Measurements from ENCODE around the gene ZC3H11A.
"Not testable (repeated sequence)": the region's sequence is repeated elsewhere in the genome, so short reads cannot be mapped to it uniquely, and the experiment has no call there.

The ZC3H11A gene

GRCh38 chr1:203781962-203782361 lies 13.5 kb upstream of the ZC3H11A start:
- no peak for DNase-seq (ENCODE audit: low read depth in 2 of 2)

GRCh38 chr1:203789966-203790365 lies 5.5 kb upstream of the ZC3H11A start:
- no peak for DNase-seq (ENCODE audit: low read depth in 2 of 2)

DNA sequence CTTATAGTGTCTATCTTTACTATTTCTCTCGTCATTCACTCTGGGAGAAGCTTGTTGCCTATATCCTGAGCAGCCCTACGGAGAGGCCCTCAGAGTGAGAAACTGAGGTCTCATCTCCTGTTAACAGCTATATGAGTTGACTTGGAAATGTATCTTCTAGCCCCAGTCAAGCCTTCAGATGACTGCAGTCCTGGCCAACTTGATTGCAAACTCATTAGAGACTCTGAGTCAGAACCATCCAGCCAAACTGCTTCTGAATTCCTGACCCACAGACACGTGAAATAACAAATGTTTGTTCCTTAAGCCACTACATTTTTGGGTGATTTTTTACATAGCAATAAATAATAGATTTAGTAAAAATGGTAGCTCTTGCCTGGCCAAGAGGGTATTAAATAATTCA lies 3.9 kb upstream of the ZC3H11A start:
- DNase-seq (ENCODE audit: low read depth in 2 of 2) = no peak

- DNase-seq (ENCODE audit: low read depth in 2 of 2) = no peak
Observed at GRCh38 chr1:203792486-203792885, 2.9 kb upstream of the ZC3H11A start.

DNA sequence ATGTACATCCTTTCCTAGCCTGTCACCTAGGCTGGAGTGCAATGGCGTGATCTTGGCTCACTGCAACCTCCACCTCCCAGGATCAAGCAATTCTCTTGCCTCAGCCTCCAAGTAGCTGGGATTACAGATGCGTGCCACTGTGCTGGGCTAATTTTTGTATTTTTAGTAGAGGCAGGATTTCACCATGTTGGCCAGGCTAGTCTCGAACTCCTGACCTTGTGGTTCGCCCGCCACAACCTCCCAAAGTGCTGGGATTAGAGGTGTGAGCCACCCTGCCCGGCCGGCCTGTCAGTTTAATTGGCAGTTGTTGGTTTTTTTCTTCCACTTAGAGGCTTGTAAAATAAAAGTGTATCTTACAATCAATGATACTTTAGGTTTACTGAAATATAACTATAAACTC lies 1.9 kb upstream of the ZC3H11A start:
- not testable (repeated sequence) for DNase-seq (ENCODE audit: low read depth in 2 of 2)

- DNase-seq (ENCODE audit: low read depth in 2 of 2) = no peak
Observed at GRCh38 chr1:203794764-203795440, 521 bp upstream of the ZC3H11A start.

DNA sequence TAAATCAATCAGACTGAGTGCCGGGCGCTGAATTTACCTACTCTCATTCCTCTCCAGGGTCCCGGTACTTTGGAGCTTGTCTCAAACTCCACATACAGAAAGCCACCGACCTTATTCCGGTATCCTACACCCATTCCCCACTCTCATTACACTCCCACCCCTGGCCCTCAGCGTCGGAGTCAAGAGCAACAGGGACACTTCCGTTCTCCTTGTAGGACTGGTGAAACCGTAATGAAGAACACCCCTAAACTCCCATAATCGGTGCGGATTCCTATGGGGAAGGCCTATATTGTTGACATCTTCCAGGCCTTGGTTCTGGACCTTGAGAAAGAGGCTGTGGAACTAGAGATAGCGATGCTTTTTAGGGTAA lies 798 bp downstream of the ZC3H11A start:
- DNase-seq (ENCODE audit: low read depth in 2 of 2) = peak; percentile 10 to 12

DNA sequence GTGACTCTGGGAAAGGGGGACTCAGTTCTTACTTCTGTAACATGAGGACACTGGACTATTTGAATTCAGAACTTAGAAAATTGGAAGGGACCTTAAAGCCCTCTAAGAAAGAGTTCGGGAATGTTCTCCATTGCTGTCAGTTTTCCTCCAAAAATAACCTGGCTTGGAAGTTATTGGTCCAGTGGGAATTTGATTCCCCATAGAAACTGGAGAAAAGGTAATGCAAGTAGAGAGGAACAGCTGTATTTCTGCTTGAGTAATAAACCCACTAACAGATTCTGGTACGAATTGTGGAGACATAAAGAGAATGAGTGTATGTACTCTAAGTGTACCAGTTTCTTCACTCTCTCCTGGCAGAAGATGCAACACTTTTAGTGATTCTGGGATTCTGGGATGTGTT lies 1.8 kb downstream of the ZC3H11A start:
- no peak for DNase-seq (ENCODE audit: low read depth in 2 of 2)

DNA sequence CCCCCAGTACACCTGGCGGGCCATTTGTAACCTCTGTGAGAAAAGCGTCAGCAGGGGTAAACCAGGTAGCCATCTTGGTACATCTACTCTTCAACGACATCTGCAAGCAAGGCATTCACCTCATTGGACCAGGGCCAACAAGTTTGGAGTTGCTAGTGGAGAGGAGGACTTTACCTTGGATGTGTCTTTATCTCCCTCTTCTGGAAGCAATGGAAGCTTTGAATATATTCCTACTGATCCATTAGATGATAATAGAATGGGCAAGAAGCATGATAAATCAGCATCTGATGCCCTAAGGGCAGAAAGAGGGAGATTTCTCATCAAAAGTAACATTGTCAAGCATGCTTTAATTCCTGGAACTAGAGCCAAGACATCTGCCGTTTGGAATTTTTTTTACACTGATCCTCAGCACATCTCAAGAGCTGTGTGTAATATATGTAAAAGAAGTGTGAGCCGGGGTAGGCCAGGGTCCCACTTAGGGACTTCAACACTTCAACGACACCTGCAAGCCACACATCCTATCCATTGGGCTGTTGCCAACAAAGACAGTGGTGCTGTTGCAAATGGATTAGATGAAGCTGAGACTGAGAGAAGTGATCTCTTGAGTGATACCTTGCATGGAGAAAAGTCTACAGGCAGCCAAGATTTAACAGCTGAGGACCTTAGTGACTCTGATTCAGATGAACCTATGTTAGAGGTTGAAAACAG lies 2.7 kb downstream of the ZC3H11A start:
- no peak for DNase-seq (ENCODE audit: low read depth in 2 of 2)

DNA sequence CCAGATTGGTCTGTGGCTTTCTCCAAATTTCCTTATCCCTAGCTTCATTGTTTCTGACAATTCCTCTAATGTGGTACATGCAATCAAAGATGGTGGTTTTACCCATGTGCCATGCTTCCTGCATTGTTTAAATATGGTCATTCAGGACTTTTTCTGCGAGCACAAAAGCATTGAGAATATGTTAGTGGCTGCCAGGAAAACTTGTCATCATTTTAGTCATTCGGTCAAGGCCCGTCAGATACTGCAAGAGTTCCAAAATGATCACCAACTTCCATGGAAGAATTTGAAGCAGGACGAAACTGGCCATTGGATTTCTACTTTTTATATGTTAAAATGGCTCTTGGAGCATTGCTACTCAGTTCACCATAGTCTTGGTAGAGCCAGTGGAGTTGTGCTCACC lies 3.7 kb downstream of the ZC3H11A start:
- DNase-seq (ENCODE audit: low read depth in 2 of 2) = no peak

DNA sequence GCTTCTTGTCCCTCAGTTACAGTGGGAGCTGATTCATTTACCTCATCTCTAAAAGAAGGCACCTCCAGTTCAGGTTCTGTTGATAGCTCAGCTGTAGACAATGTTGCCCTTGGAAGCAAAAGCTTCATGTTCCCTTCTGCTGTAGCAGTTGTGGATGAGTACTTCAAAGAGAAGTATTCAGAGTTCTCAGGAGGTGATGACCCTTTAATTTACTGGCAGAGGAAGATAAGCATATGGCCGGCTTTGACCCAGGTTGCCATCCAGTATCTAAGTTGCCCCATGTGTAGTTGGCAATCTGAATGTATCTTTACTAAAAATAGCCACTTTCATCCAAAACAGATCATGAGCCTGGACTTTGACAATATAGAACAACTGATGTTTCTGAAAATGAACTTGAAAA lies 4.5 kb downstream of the ZC3H11A start:
- DNase-seq (ENCODE audit: low read depth in 2 of 2) = no peak

GRCh38 chr1:203805689-203806088 lies 10.3 kb downstream of the ZC3H11A start:
- DNase-seq (ENCODE audit: low read depth in 2 of 2) = no peak

- no peak for DNase-seq (ENCODE audit: low read depth in 2 of 2)
Observed at GRCh38 chr1:203807196-203807595, 11.8 kb downstream of the ZC3H11A start.

DNA sequence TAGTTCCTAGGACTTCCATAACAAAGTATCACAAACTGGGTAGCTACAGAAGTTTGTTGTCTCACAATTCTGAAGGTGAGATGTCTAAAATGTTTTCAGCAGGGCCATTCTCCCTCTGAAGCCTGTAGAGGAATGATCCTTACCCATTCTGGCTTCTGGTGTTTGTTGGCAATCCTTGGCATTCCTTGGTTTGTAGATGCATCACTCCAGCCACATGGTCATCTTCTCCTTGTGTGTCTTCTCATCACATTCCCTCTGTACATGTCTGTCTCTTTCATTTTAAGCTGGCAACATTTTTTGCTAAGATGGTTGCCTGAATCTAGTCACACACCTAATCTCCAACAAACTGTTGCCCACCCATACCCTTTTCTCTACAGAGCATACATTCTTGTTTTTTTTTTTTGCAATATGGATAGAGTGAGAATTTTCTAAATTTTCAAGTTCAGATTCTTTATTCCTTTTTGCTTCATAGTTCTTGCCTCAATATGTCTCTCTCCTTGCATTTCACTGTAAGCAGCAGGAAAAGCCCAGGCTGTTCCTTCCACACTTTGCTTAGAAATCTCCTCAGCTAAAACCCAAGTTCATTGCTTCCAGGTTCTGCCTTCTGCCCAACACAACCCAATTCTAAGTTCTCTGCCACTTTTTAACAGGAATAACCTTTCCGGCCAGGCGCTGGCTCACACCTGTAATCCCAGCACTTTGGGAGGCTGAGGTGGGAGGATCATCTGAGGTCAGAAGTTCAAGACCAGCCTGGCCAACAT lies 18.3 kb downstream of the ZC3H11A start:
- DNase-seq (ENCODE audit: low read depth in 2 of 2) = no peak

- DNase-seq (ENCODE audit: low read depth in 2 of 2) = no peak
Observed at GRCh38 chr1:203818399-203818798, 23.0 kb downstream of the ZC3H11A start.

- DNase-seq (ENCODE audit: low read depth in 2 of 2) = no peak
Observed at GRCh38 chr1:203823306-203823705, 27.9 kb downstream of the ZC3H11A start.

DNA sequence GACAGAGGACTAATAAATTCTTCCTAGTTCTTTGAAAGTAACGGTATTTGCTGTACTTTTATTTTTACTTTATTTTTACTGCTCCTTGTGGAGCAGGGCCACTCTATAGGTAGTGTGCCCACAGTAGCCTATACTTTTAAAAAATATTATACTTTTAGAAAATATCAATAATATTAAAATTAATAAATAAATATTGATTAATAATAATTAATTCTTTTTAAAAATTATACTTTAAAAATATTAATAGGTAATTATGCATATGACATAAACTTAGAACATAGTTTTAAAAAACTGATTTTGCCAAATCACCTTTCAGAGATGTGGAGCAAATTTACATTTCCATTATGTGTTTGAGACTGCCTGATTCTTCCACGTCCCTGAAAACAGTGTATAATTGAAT lies 30.8 kb downstream of the ZC3H11A start:
- DNase-seq (ENCODE audit: low read depth in 2 of 2) = no peak

GRCh38 chr1:203828002-203828401 lies 32.6 kb downstream of the ZC3H11A start:
- DNase-seq (ENCODE audit: low read depth in 2 of 2) = no peak

- DNase-seq (ENCODE audit: low read depth in 2 of 2) = no peak
Observed at GRCh38 chr1:203828503-203828902, 33.1 kb downstream of the ZC3H11A start.

DNA sequence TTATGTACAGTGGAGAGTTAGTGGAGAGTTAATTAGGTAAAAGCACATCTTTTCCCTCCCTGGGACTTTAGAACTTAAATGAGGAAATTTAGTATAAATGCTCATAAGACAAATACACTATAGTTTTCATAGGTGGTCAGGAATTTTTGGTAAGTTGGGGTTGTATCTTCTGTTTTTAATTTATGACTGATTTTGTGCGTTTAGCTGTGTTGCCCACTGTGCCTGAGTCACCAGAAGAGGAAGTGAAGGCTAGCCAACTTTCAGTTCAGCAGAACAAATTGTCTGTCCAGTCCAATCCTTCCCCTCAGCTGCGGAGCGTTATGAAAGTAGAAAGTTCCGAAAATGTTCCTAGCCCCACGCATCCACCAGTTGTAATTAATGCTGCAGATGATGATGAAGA lies 33.8 kb downstream of the ZC3H11A start:
- not testable (repeated sequence) for DNase-seq (ENCODE audit: low read depth in 2 of 2)

GRCh38 chr1:203835476-203835875 lies 40.1 kb downstream of the ZC3H11A start:
- DNase-seq (ENCODE audit: low read depth in 2 of 2) = no peak

GRCh38 chr1:203839081-203839480 lies 43.7 kb downstream of the ZC3H11A start:
- no peak for DNase-seq (ENCODE audit: low read depth in 2 of 2)

Measured in stimulated activated CD8-positive, alpha-beta memory T cell treated with anti-CD3 and anti-CD28 coated beads, Interleukin-2, amount 100 ng/mL, for 48 hours (primary cell).